Measurements from ENCODE around the gene INTS14. TPM values are rescaled to one million over a fixed set of nuclear protein-coding genes. Genes with fewer than 3 reads are reported as not detected.

INTS14 gene
- total RNA-seq, 1 experiment from 2014 or later: 28.3 TPM

DNA sequence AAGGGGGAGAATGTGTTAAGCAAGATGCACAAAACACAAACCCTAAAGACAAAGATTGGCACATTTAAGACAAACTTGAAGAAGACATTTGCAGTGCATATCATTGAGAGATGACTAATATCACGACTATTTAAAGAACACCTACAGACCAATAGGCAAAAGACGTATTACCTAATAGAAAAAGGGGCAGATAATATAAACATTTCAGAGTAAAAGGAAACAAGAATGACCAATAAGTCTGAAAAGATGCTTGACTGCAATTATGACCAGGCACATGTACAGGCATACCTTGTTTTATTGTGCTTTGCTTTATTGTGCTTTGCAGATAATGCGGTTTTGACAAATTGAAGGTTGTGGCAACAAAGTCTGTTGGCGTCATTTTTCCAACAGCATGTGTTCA is 75.7 kb downstream of the INTS14 start:
- CTCF ChIA-PET: no interaction called here
- H3K36me3 Mint-ChIP-seq: peaks cover 5% of the 10 kb centered on the region
- POLR2A ChIA-PET: no interaction called here

DNA sequence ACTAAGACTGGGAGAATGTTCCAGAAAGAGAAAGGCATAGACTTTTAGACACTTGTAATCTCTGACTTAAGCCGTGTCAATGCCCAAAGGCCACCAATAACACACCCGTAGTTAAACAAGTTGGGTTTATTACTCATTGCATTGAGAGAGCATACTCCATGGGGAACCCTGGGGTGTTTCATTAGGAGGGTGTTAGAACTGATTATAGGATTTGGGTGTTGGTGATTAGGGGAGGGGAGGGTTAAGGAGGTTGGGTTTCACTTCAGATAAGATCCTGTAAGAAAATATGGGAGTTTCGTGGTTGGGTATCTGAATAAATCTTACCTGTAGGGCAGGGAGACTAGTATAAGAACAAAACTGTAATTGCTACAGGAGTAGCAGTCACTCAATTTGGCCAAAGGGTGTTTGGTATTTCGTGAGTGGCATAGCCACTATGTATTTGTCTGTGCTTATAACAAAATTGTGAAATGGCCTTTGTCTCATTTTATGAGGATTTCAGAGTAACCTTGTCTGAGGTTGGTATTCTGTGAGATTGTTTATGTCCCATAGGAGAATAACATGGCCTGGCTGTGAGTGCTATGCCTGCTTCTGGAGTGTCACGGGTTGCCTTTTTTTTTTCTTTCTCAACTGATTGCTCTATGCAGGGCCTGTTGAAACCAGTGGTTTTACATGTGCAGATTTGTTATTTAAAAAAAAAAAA is 77.7 kb downstream of the INTS14 start:
- ATAC-seq (no peak), DNase-seq (ENCODE audit: low spot score) (no peak)
- H3K4me1 Mint-ChIP-seq: peaks cover 39% of the 10 kb centered on the region
- H3K27me3 Mint-ChIP-seq (ENCODE audit: low read depth): no peaks in the 10 kb centered on the region
- peak overlapping the region; percentile 68 for H3K27ac Mint-ChIP-seq
- 0 out of 2 replicates have a peak overlapping the region, but pooled peaks have one; percentile 30 for H3K4me3 Mint-ChIP-seq
- no peaks in the 10 kb centered on the region for H3K9me3 Mint-ChIP-seq
- peaks cover 5% of the 10 kb centered on the region for H3K36me3 Mint-ChIP-seq
- POLR2A ChIA-PET: interaction anchor here (0.5 to 0.9 kb wide), 2 partner anchors 16 to 126 kb away, joined by 4 read pairs; partner anchors contain the start of gene DPP8
- CTCF ChIA-PET: no interaction called here
- TF ChIP-seq ETV6 (CRISPR knock-in tag; IDR thresholded peaks at IDR 0.05) (no peak), MYBL2 (CRISPR knock-in tag; IDR thresholded peaks at IDR 0.05) (no peak), ZNF423 (CRISPR knock-in tag; IDR thresholded peaks at IDR 0.05) (no peak), CBFB (CRISPR knock-in tag; IDR thresholded peaks at IDR 0.05; ENCODE audit: low read depth) (no peak), CREB1 (CRISPR knock-in tag; IDR thresholded peaks at IDR 0.05) (no peak), ZNF671 (CRISPR knock-in tag; IDR thresholded peaks at IDR 0.05) (no peak), ZNF263 (CRISPR knock-in tag; IDR thresholded peaks at IDR 0.05; ENCODE audit: low read depth) (no peak)
- TF ChIP-seq, protein P1, sequence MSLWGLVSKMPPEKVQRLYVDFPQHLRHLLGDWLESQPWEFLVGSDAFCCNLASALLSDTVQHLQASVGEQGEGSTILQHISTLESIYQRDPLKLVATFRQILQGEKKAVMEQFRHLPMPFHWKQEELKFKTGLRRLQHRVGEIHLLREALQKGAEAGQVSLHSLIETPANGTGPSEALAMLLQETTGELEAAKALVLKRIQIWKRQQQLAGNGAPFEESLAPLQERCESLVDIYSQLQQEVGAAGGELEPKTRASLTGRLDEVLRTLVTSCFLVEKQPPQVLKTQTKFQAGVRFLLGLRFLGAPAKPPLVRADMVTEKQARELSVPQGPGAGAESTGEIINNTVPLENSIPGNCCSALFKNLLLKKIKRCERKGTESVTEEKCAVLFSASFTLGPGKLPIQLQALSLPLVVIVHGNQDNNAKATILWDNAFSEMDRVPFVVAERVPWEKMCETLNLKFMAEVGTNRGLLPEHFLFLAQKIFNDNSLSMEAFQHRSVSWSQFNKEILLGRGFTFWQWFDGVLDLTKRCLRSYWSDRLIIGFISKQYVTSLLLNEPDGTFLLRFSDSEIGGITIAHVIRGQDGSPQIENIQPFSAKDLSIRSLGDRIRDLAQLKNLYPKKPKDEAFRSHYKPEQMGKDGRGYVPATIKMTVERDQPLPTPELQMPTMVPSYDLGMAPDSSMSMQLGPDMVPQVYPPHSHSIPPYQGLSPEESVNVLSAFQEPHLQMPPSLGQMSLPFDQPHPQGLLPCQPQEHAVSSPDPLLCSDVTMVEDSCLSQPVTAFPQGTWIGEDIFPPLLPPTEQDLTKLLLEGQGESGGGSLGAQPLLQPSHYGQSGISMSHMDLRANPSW (CRISPR knock-in tag; conservative IDR thresholded peaks at IDR 0.05; ENCODE audit: low read depth): no peak
- TF ChIP-seq, protein P2, sequence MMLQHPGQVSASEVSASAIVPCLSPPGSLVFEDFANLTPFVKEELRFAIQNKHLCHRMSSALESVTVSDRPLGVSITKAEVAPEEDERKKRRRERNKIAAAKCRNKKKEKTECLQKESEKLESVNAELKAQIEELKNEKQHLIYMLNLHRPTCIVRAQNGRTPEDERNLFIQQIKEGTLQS (CRISPR knock-in tag; conservative IDR thresholded peaks at IDR 0.05): no peak
- TF ChIP-seq, protein P3, sequence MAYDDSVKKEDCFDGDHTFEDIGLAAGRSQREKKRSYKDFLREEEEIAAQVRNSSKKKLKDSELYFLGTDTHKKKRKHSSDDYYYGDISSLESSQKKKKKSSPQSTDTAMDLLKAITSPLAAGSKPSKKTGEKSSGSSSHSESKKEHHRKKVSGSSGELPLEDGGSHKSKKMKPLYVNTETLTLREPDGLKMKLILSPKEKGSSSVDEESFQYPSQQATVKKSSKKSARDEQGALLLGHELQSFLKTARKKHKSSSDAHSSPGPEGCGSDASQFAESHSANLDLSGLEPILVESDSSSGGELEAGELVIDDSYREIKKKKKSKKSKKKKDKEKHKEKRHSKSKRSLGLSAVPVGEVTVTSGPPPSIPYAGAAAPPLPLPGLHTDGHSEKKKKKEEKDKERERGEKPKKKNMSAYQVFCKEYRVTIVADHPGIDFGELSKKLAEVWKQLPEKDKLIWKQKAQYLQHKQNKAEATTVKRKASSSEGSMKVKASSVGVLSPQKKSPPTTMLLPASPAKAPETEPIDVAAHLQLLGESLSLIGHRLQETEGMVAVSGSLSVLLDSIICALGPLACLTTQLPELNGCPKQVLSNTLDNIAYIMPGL (CRISPR knock-in tag; IDR thresholded peaks at IDR 0.05): no peak

More for the DNA sequence above, 75.7 kb downstream of the INTS14 start:
- H3K27me3 Mint-ChIP-seq (ENCODE audit: low read depth): no peaks in the 10 kb centered on the region
- H3K4me1 Mint-ChIP-seq: peaks cover 24% of the 10 kb centered on the region
- TF ChIP-seq, protein P4, sequence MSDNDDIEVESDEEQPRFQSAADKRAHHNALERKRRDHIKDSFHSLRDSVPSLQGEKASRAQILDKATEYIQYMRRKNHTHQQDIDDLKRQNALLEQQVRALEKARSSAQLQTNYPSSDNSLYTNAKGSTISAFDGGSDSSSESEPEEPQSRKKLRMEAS (CRISPR knock-in tag; IDR thresholded peaks at IDR 0.05): no peak
- TF ChIP-seq, protein P5, sequence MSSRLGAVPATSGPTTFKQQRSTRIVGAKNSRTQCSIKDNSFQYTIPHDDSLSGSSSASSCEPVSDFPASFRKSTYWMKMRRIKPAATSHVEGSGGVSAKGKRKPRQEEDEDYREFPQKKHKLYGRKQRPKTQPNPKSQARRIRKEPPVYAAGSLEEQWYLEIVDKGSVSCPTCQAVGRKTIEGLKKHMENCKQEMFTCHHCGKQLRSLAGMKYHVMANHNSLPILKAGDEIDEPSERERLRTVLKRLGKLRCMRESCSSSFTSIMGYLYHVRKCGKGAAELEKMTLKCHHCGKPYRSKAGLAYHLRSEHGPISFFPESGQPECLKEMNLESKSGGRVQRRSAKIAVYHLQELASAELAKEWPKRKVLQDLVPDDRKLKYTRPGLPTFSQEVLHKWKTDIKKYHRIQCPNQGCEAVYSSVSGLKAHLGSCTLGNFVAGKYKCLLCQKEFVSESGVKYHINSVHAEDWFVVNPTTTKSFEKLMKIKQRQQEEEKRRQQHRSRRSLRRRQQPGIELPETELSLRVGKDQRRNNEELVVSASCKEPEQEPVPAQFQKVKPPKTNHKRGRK (CRISPR knock-in tag; IDR thresholded peaks at IDR 0.05; ENCODE audit: borderline replicate concordance): no peak
- TF ChIP-seq RELA (CRISPR knock-in tag; IDR thresholded peaks at IDR 0.05; ENCODE audit: borderline replicate concordance) (no peak), ATF1 (CRISPR knock-in tag; IDR thresholded peaks at IDR 0.05) (no peak), ZNF416 (CRISPR knock-in tag; IDR thresholded peaks at IDR 0.05) (no peak), CREM (CRISPR knock-in tag; IDR thresholded peaks at IDR 0.05) (no peak), ZNF138 (CRISPR knock-in tag; conservative IDR thresholded peaks at IDR 0.05) (no peak), ZNF121 (CRISPR knock-in tag; IDR thresholded peaks at IDR 0.05) (no peak), SMAD3 (CRISPR knock-in tag; IDR thresholded peaks at IDR 0.05; ENCODE audit: borderline replicate concordance) (no peak), ZNF671 (CRISPR knock-in tag; IDR thresholded peaks at IDR 0.05) (no peak), CREB1 (CRISPR knock-in tag; IDR thresholded peaks at IDR 0.05) (no peak)
- TF ChIP-seq, protein P6, sequence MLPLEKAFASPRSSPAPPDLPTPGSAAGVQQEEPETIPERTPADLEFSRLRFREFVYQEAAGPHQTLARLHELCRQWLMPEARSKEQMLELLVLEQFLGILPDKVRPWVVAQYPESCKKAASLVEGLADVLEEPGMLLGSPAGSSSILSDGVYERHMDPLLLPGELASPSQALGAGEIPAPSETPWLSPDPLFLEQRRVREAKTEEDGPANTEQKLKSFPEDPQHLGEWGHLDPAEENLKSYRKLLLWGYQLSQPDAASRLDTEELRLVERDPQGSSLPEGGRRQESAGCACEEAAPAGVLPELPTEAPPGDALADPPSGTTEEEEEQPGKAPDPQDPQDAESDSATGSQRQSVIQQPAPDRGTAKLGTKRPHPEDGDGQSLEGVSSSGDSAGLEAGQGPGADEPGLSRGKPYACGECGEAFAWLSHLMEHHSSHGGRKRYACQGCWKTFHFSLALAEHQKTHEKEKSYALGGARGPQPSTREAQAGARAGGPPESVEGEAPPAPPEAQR (CRISPR knock-in tag; IDR thresholded peaks at IDR 0.05): no peak
- TF ChIP-seq, protein P7, sequence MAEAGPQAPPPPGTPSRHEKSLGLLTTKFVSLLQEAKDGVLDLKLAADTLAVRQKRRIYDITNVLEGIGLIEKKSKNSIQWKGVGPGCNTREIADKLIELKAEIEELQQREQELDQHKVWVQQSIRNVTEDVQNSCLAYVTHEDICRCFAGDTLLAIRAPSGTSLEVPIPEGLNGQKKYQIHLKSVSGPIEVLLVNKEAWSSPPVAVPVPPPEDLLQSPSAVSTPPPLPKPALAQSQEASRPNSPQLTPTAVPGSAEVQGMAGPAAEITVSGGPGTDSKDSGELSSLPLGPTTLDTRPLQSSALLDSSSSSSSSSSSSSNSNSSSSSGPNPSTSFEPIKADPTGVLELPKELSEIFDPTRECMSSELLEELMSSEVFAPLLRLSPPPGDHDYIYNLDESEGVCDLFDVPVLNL (CRISPR knock-in tag; IDR thresholded peaks at IDR 0.05; ENCODE audit: borderline replicate concordance, low read depth): no peak
- TF ChIP-seq, protein P8, sequence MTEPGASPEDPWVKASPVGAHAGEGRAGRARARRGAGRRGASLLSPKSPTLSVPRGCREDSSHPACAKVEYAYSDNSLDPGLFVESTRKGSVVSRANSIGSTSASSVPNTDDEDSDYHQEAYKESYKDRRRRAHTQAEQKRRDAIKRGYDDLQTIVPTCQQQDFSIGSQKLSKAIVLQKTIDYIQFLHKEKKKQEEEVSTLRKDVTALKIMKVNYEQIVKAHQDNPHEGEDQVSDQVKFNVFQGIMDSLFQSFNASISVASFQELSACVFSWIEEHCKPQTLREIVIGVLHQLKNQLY (CRISPR knock-in tag; IDR thresholded peaks at IDR 0.05): no peak
- TF ChIP-seq, protein P9, sequence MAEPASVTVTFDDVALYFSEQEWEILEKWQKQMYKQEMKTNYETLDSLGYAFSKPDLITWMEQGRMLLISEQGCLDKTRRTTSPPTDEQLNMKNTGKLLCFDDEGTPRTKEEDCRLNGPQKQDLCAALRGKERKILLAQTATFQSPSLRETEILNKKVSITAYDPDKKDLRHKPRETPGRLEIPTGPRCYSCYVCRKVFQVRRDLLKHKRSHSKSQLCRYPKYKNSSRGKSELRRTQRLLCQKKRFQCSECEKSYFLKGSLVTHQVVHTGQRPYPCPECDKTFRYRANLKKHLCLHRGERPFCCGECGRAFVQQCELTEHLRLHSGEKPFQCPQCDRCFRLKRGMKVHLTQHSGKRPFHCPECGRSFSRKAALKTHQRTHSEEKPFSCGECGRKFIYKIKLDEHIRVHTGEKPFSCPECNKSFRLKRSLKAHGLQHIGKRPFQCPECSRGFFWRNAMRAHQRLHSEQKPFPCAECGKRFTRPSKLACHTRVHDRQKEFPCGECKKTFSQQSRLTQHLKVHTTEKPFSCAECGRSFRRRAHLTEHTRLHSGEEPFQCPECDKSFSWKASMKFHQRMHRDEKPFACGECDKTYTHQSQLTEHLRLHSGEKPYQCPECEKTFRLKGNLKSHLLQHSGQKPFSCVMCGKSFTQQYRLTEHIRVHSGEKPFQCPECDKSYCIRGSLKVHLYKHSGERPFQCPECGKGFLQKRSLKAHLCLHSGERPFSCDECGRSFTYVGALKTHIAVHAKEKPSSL (CRISPR knock-in tag; conservative IDR thresholded peaks at IDR 0.05): no peak
- no peak overlapping the region for H3K4me3 Mint-ChIP-seq
- H3K9me3 Mint-ChIP-seq: no peaks in the 10 kb centered on the region
- H3K27ac Mint-ChIP-seq: no peak overlapping the region
- ATAC-seq: no peak
- no peak for DNase-seq (ENCODE audit: low spot score)
